HG03066 (cell line): ENCODE data around the gene PPP1CB.
A peak's percentile ranks its signal among the peaks of the same experiment; 100 is the strongest.

Experiments
- ATAC-seq: cut with Tn5 transposase; IDR thresholded peaks from one replicate; pipeline ENCODE4 v1.9.1; 2021; ENCODE audit warnings: low read depth; ENCODE audit not compliant: unreplicated experiment

PPP1CB gene

GRCh38 chr2:28751252-28751955, at the start of gene PPP1CB:
Gene PPP1CB (plus strand): TSS chr2:28751830. CDS start chr2:28752125, 295 bp downstream.
- peak; percentile 82 for ATAC-seq

- ATAC-seq: no peak
Measured at GRCh38 chr2:28702415-28702861, 49.2 kb upstream of the PPP1CB start.

- ATAC-seq: no peak
Measured at GRCh38 chr2:28702878-28703277, 48.8 kb upstream of the PPP1CB start.

- ATAC-seq: no peak
Measured at GRCh38 chr2:28704621-28705020, 47.0 kb upstream of the PPP1CB start.

- no peak for ATAC-seq
Measured at GRCh38 chr2:28705751-28706440, 45.7 kb upstream of the PPP1CB start.

- ATAC-seq: no peak
Measured at GRCh38 chr2:28707592-28707991, 44.0 kb upstream of the PPP1CB start.

GRCh38 chr2:28709101-28709500, 42.5 kb upstream of the PPP1CB start:
- ATAC-seq: no peak

GRCh38 chr2:28710545-28710944, 41.1 kb upstream of the PPP1CB start:
- no peak for ATAC-seq

- no peak for ATAC-seq
Measured at GRCh38 chr2:28713577-28714298, 37.9 kb upstream of the PPP1CB start.

GRCh38 chr2:28716265-28716865, 35.3 kb upstream of the PPP1CB start:
- no peak for ATAC-seq

GRCh38 chr2:28717339-28717758, 34.3 kb upstream of the PPP1CB start:
- ATAC-seq: no peak

GRCh38 chr2:28720345-28720744, 31.3 kb upstream of the PPP1CB start:
- no peak for ATAC-seq

GRCh38 chr2:28721601-28722191, 29.9 kb upstream of the PPP1CB start:
- no peak for ATAC-seq

GRCh38 chr2:28725021-28725711, 26.5 kb upstream of the PPP1CB start:
- ATAC-seq: no peak

GRCh38 chr2:28726177-28726576, 25.5 kb upstream of the PPP1CB start:
- ATAC-seq: no peak

- ATAC-seq: no peak
Measured at GRCh38 chr2:28729698-28730097, 21.9 kb upstream of the PPP1CB start.

- no peak for ATAC-seq
Measured at GRCh38 chr2:28730641-28731146, 20.9 kb upstream of the PPP1CB start.

GRCh38 chr2:28735511-28735910, 16.1 kb upstream of the PPP1CB start:
- no peak for ATAC-seq

GRCh38 chr2:28736034-28736433, 15.6 kb upstream of the PPP1CB start:
- ATAC-seq: no peak

- ATAC-seq: no peak
Measured at GRCh38 chr2:28737655-28738054, 14.0 kb upstream of the PPP1CB start.
